ENCODE measurements around the gene DEPDC4.

Gene DEPDC4

GRCh38 chr12:100221523-100221922, 45.4 kb downstream of the DEPDC4 start:
- Histone ChIP-seq H4K8ac (ENCODE audit: low read depth, low read length) (no peak overlapping the region), H3K27me3 (ENCODE audit: insufficient read depth, low read length, poor library complexity) (no peaks in the 10 kb centered on the region), H3K27ac (ENCODE audit: low read depth, low read length) (no peak overlapping the region), H3K4me2 (ENCODE audit: low read length) (no peak overlapping the region), H4K5ac (ENCODE audit: low read length) (no peak overlapping the region), H3K4me1 (ENCODE audit: control insufficient read depth, low read depth, low read length) (no peaks in the 10 kb centered on the region), H2AK5ac (ENCODE audit: low read length) (no peak overlapping the region), H3K23ac (ENCODE audit: low read length) (no peak overlapping the region), H3K4me3 (ENCODE audit: low read length) (no peak overlapping the region), H3K18ac (ENCODE audit: low read length) (no peak overlapping the region), H3K9ac (ENCODE audit: low read length) (no peak overlapping the region), H3K56ac (ENCODE audit: low read length) (no peak overlapping the region), H3K4ac (ENCODE audit: low read depth, low read length) (no peak overlapping the region), H2BK15ac (replicated peaks; ENCODE audit: low read depth) (no peak overlapping the region), H3K36me3 (ENCODE audit: control insufficient read depth, insufficient read depth, low read length) (peaks cover 3% of the 10 kb centered on the region), H3K79me2 (ENCODE audit: control insufficient read depth, insufficient read depth, low read length) (no peaks in the 10 kb centered on the region), H2BK120ac (ENCODE audit: low read depth, low read length) (no peak overlapping the region), H2BK5ac (ENCODE audit: low read length) (no peak overlapping the region), H3K79me1 (ENCODE audit: low read length) (no peaks in the 10 kb centered on the region)
- WGBS (ENCODE audit: extremely low coverage, insufficient coverage, low lambda C conversion rate), result no CpG with 5 or more reads among the region's 3 CpGs
- no peak for DNase-seq

- Histone ChIP-seq H2AK5ac (ENCODE audit: low read length) (no peak overlapping the region), H3K79me2 (ENCODE audit: control insufficient read depth, insufficient read depth, low read length) (no peaks in the 10 kb centered on the region), H3K9ac (ENCODE audit: low read length) (no peak overlapping the region), H4K5ac (ENCODE audit: low read length) (no peak overlapping the region), H3K4me1 (ENCODE audit: control insufficient read depth, low read depth, low read length) (no peaks in the 10 kb centered on the region), H3K4me3 (ENCODE audit: low read length) (no peak overlapping the region), H3K18ac (ENCODE audit: low read length) (no peak overlapping the region), H2BK5ac (ENCODE audit: low read length) (no peak overlapping the region), H2BK120ac (ENCODE audit: low read depth, low read length) (no peak overlapping the region), H2BK15ac (replicated peaks; ENCODE audit: low read depth) (no peak overlapping the region), H3K27ac (ENCODE audit: low read depth, low read length) (no peak overlapping the region), H3K4ac (ENCODE audit: low read depth, low read length) (no peak overlapping the region), H3K56ac (ENCODE audit: low read length) (no peak overlapping the region), H3K27me3 (ENCODE audit: insufficient read depth, low read length, poor library complexity) (no peaks in the 10 kb centered on the region), H3K36me3 (ENCODE audit: control insufficient read depth, insufficient read depth, low read length) (no peaks in the 10 kb centered on the region), H4K8ac (ENCODE audit: low read depth, low read length) (no peak overlapping the region), H3K23ac (ENCODE audit: low read length) (no peak overlapping the region), H3K4me2 (ENCODE audit: low read length) (no peak overlapping the region), H3K79me1 (ENCODE audit: low read length) (no peaks in the 10 kb centered on the region)
- no CpG with 5 or more reads among the region's 5 CpGs for WGBS (ENCODE audit: extremely low coverage, insufficient coverage, low lambda C conversion rate)
- DNase-seq, result no peak
Observed at GRCh38 chr12:100219328-100220109, 47.4 kb downstream of the DEPDC4 start.

- H2BK120ac ChIP-seq (ENCODE audit: low read depth, low read length), result no peak overlapping the region
- H2BK5ac ChIP-seq (ENCODE audit: low read length), result no peak overlapping the region
- no peak overlapping the region for H3K9ac ChIP-seq (ENCODE audit: low read length)
- H3K18ac ChIP-seq (ENCODE audit: low read length), result no peak overlapping the region
- H4K8ac ChIP-seq (ENCODE audit: low read depth, low read length), result no peak overlapping the region
- no peaks in the 10 kb centered on the region for H3K79me2 ChIP-seq (ENCODE audit: control insufficient read depth, insufficient read depth, low read length)
- H3K4me2 ChIP-seq (ENCODE audit: low read length), result no peak overlapping the region
- WGBS (ENCODE audit: extremely low coverage, insufficient coverage, low lambda C conversion rate), result no CpG with 5 or more reads among the region's 4 CpGs
- no peaks in the 10 kb centered on the region for H3K4me1 ChIP-seq (ENCODE audit: control insufficient read depth, low read depth, low read length)
- H2BK15ac ChIP-seq (replicated peaks; ENCODE audit: low read depth), result no peak overlapping the region
- no peak overlapping the region for H4K5ac ChIP-seq (ENCODE audit: low read length)
- H3K79me1 ChIP-seq (ENCODE audit: low read length), result no peaks in the 10 kb centered on the region
- no peaks in the 10 kb centered on the region for H3K36me3 ChIP-seq (ENCODE audit: control insufficient read depth, insufficient read depth, low read length)
- DNase-seq, result no peak
- no peaks in the 10 kb centered on the region for H3K27me3 ChIP-seq (ENCODE audit: insufficient read depth, low read length, poor library complexity)
- H3K27ac ChIP-seq (ENCODE audit: low read depth, low read length), result no peak overlapping the region
- no peak overlapping the region for H3K23ac ChIP-seq (ENCODE audit: low read length)
- no peak overlapping the region for H3K56ac ChIP-seq (ENCODE audit: low read length)
- H2AK5ac ChIP-seq (ENCODE audit: low read length), result no peak overlapping the region
- no peak overlapping the region for H3K4ac ChIP-seq (ENCODE audit: low read depth, low read length)
- no peak overlapping the region for H3K4me3 ChIP-seq (ENCODE audit: low read length)
Observed at GRCh38 chr12:100216337-100216736, 50.5 kb downstream of the DEPDC4 start.

- H2BK5ac ChIP-seq (ENCODE audit: low read length), result no peak overlapping the region
- H3K36me3 ChIP-seq (ENCODE audit: control insufficient read depth, insufficient read depth, low read length), result no peaks in the 10 kb centered on the region
- no peak overlapping the region for H4K5ac ChIP-seq (ENCODE audit: low read length)
- H3K23ac ChIP-seq (ENCODE audit: low read length), result no peak overlapping the region
- H2AK5ac ChIP-seq (ENCODE audit: low read length), result no peak overlapping the region
- H2BK120ac ChIP-seq (ENCODE audit: low read depth, low read length), result no peak overlapping the region
- H3K27me3 ChIP-seq (ENCODE audit: insufficient read depth, low read length, poor library complexity), result no peaks in the 10 kb centered on the region
- H4K8ac ChIP-seq (ENCODE audit: low read depth, low read length), result no peak overlapping the region
- H3K79me2 ChIP-seq (ENCODE audit: control insufficient read depth, insufficient read depth, low read length), result no peaks in the 10 kb centered on the region
- H3K9ac ChIP-seq (ENCODE audit: low read length), result no peak overlapping the region
- no peak for DNase-seq
- no peaks in the 10 kb centered on the region for H3K79me1 ChIP-seq (ENCODE audit: low read length)
- no peak overlapping the region for H3K18ac ChIP-seq (ENCODE audit: low read length)
- H3K56ac ChIP-seq (ENCODE audit: low read length), result no peak overlapping the region
- H2BK15ac ChIP-seq (replicated peaks; ENCODE audit: low read depth), result no peak overlapping the region
- H3K4ac ChIP-seq (ENCODE audit: low read depth, low read length), result no peak overlapping the region
- H3K4me3 ChIP-seq (ENCODE audit: low read length), result no peak overlapping the region
- no peaks in the 10 kb centered on the region for H3K4me1 ChIP-seq (ENCODE audit: control insufficient read depth, low read depth, low read length)
- no CpG with 5 or more reads among the region's 1 CpG for WGBS (ENCODE audit: extremely low coverage, insufficient coverage, low lambda C conversion rate)
- H3K4me2 ChIP-seq (ENCODE audit: low read length), result no peak overlapping the region
- no peak overlapping the region for H3K27ac ChIP-seq (ENCODE audit: low read depth, low read length)
Observed at GRCh38 chr12:100215209-100215608, 51.7 kb downstream of the DEPDC4 start.

GRCh38 chr12:100214518-100214917, 52.4 kb downstream of the DEPDC4 start:
- Histone ChIP-seq H3K4ac (ENCODE audit: low read depth, low read length) (no peak overlapping the region), H3K23ac (ENCODE audit: low read length) (no peak overlapping the region), H3K4me2 (ENCODE audit: low read length) (no peak overlapping the region), H3K79me2 (ENCODE audit: control insufficient read depth, insufficient read depth, low read length) (no peaks in the 10 kb centered on the region), H2BK5ac (ENCODE audit: low read length) (no peak overlapping the region), H3K27ac (ENCODE audit: low read depth, low read length) (no peak overlapping the region), H3K9ac (ENCODE audit: low read length) (no peak overlapping the region), H2BK120ac (ENCODE audit: low read depth, low read length) (no peak overlapping the region), H2BK15ac (replicated peaks; ENCODE audit: low read depth) (no peak overlapping the region), H3K56ac (ENCODE audit: low read length) (no peak overlapping the region), H2AK5ac (ENCODE audit: low read length) (no peak overlapping the region), H3K18ac (ENCODE audit: low read length) (no peak overlapping the region), H4K8ac (ENCODE audit: low read depth, low read length) (no peak overlapping the region), H3K79me1 (ENCODE audit: low read length) (no peaks in the 10 kb centered on the region), H3K4me1 (ENCODE audit: control insufficient read depth, low read depth, low read length) (no peaks in the 10 kb centered on the region), H3K36me3 (ENCODE audit: control insufficient read depth, insufficient read depth, low read length) (no peaks in the 10 kb centered on the region), H3K4me3 (ENCODE audit: low read length) (no peak overlapping the region), H4K5ac (ENCODE audit: low read length) (no peak overlapping the region), H3K27me3 (ENCODE audit: insufficient read depth, low read length, poor library complexity) (no peaks in the 10 kb centered on the region)
- no peak for DNase-seq
- no CpG with 5 or more reads among the region's 2 CpGs for WGBS (ENCODE audit: extremely low coverage, insufficient coverage, low lambda C conversion rate)
